Adipocyte (in vitro differentiated cells): ENCODE results near the gene PTDSS2.

Experiments used
- DNase-seq: peaks from one replicate; pipeline ENCODE4 v3.0.0-alpha.2; 2015; ENCODE audit warnings: low read depth
- H3K27me3 ChIP-seq: replicated peaks from 2 replicates; pipeline ENCODE4 v1.7.0; 2013; ENCODE audit warnings: mild to moderate bottlenecking, low read length, moderate library complexity; ENCODE audit not compliant: control insufficient read depth, insufficient read depth
- H3K36me3 ChIP-seq: 2 replicates; pipeline ENCODE4 v1.7.0; 2013; ENCODE audit warnings: low read length, mild to moderate bottlenecking, moderate library complexity; ENCODE audit not compliant: control insufficient read depth, insufficient read depth, severe bottlenecking
- H3K4me1 ChIP-seq: 2 replicates; pipeline ENCODE4 v1.7.0; 2013; ENCODE audit warnings: mild to moderate bottlenecking, low read length, moderate library complexity; ENCODE audit not compliant: control insufficient read depth, insufficient read depth
- H3K4me3 ChIP-seq: 2 replicates; pipeline ENCODE4 v1.7.0; 2013; ENCODE audit warnings: mild to moderate bottlenecking, low read length, moderate library complexity
- H3K9ac ChIP-seq: 2 replicates; pipeline ENCODE4 v1.7.0; 2013; ENCODE audit warnings: mild to moderate bottlenecking, low read length, moderate library complexity
- H3K9me3 ChIP-seq: 2 replicates; pipeline ENCODE4 v1.7.0; 2013; ENCODE audit warnings: mild to moderate bottlenecking, low read length, moderate library complexity; ENCODE audit not compliant: control insufficient read depth

PTDSS2 gene

DNA sequence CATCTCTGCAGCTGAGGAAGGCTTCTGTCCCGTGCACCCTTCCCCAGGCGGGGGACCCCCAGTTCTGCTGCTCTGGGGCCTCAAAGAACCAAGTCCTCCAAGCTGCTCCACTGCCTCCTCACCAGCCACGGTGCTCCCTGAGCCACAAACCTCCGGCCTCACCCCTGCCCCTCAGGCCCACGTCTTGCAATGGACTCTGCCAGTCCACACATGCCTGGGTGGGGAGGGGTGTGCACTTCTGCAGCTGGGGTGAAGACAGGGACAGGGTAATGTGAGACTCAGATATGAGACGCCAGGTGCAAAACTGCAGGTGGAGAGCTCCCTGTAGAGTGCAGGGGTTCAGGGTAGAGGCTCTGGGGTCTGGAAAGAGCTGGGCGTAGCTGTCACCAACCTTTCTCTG lies 3.2 kb upstream of the PTDSS2 start:
- Histone ChIP-seq H3K27me3 (no peaks in the 10 kb centered on the region), H3K36me3 (no peaks in the 10 kb centered on the region), H3K4me3 (no peak overlapping the region), H3K4me1 (peaks cover 32% of the 10 kb centered on the region), H3K9me3 (no peaks in the 10 kb centered on the region), H3K9ac (no peak overlapping the region)
- no peak for DNase-seq

DNA sequence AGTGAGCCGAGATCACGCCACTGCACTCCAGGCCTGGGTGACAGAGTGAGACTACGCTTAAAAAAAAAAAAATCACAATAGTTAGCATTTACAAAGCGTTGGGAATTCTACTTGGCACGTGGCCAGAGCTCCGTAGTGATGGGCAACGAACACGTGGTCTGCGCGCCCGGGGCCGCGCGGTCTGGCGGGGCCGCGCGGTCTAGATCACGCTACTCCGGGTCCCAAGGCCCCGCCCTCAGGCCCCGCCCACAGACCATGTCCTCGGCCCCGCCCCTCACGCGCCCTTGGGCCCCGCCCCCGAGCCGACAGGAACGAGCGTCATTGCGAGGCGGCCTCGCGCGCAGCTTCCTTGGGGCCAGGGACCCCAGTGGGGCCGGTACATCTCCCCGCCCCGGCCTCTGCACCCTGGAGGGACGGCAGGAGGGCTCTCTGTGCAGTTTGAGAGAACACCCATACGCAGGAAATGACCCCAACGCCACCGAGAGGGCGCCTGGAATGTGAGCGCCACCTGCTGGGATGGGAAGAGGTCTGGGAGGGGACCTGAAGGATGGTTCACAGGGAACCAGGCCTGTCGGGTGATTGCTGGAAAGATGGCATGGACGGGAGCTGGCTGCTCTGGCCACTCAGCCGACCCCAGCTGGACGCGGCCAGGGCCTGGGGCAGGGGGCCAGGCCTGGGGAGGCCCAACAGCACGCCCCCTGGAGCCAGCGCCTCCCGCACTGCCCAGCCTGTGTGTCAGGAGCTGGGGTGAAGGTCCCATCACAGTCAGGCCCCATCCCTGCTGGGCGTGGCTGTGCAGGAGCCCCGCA lies 2.0 kb upstream of the PTDSS2 start:
- Histone ChIP-seq H3K27me3 (no peaks in the 10 kb centered on the region), H3K4me1 (peaks cover 32% of the 10 kb centered on the region), H3K9ac (peak overlapping the region; percentile 95), H3K9me3 (no peaks in the 10 kb centered on the region), H3K36me3 (peaks cover 3% of the 10 kb centered on the region), H3K4me3 (peak overlapping the region; percentile 89)
- peak; percentile 98 for DNase-seq

DNA sequence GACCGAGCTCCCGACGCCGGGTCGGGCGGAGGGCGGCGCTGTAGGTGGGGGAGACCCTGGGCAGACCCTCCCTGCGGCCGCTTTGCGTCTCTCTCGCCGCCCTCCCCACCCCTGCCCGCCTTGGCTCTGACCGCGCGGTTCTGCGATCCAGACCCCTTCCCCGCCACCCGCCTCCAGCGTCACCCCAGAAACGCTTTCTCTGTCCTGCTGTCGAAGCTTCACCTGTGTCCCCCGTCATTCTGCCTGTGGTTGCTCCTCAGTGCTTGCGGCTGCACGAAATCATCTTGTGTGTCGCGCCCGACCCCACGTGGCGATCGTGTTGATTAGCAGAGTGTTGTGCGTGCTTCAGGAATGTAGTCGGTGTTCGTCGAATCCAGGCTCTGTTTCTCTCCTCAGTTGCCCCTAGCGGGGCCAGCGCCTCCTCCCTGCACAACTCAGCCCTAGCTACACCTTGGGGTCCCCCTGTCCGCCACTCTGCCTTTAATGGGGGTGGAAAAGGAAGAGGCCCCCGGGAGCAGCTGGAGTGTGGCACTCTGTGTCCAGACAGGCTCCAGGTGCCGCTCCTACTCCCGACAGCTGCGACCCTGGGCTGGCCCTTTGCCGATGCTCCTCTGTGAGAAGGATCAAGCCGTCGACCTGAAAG lies 851 bp downstream of the PTDSS2 start:
- DNase-seq = peak; percentile 78
- H3K27me3 ChIP-seq = no peaks in the 10 kb centered on the region
- peaks cover 20% of the 10 kb centered on the region for H3K4me1 ChIP-seq
- H3K9ac ChIP-seq = peak overlapping the region; percentile 95
- H3K9me3 ChIP-seq = no peaks in the 10 kb centered on the region
- H3K4me3 ChIP-seq = peak overlapping the region; percentile 89
- H3K36me3 ChIP-seq = peaks cover 10% of the 10 kb centered on the region

DNA sequence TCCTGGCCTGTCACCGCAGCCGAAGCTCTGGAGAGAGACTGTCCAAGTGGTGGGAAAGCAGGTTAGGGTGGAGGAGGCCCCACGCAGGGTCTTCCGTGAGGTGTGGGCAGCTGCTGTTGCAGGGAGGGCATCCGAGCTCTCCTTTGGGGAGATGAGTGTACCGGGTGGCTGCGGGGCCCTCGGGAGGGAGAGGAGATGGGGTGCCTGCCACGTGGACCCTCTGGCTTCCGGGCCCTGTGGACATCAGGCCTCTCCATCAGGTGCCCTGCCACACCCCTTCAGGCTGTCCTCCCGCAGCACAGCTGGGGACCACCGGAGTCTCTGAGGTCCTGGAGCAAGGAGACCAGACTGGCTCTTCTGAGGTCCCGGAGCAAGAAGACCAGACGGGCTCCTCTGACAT lies 1.7 kb downstream of the PTDSS2 start:
- DNase-seq = no peak
- Histone ChIP-seq H3K9me3 (no peaks in the 10 kb centered on the region), H3K27me3 (no peaks in the 10 kb centered on the region), H3K4me3 (peak overlapping the region; percentile 89), H3K4me1 (peaks cover 20% of the 10 kb centered on the region), H3K9ac (peak overlapping the region; percentile 95), H3K36me3 (peaks cover 10% of the 10 kb centered on the region)

GRCh38 chr11:452203-452744 lies 2.2 kb downstream of the PTDSS2 start:
- Histone ChIP-seq H3K9ac (no peak overlapping the region), H3K9me3 (no peaks in the 10 kb centered on the region), H3K4me3 (no peak overlapping the region), H3K36me3 (peaks cover 10% of the 10 kb centered on the region), H3K4me1 (peaks cover 20% of the 10 kb centered on the region), H3K27me3 (no peaks in the 10 kb centered on the region)
- no peak for DNase-seq

DNA sequence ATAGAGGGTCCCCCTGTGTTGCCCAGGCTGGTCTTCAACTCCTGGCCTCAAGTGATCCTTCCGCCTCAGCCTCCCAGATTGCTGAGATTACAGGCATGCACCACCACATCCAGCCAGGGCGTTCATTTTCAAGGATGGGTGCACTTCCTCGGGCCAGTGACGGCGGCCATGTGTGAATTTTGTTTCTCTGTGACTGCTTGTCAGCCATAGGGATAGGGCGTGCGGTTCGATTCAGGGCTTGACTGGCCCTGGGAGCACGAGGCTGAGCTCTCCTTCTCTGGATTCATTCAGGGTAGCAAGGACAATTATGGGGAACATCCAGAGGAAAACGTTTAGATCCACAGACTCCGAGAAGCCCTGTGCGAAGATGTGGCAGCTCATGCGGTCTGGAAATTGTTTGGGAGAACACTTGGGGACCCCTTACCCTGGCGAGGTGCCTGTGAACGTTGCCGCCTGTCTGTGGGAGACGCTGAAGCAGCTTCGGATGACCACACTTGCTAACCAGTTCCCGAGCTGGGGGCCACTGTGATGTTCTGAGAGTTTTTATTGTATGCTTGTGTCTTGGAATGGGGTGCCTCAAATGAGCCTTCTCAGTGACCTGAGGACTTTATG lies 2.9 kb downstream of the PTDSS2 start:
- H3K9me3 ChIP-seq = no peaks in the 10 kb centered on the region
- no peak for DNase-seq
- H3K9ac ChIP-seq = no peak overlapping the region
- no peaks in the 10 kb centered on the region for H3K27me3 ChIP-seq
- peaks cover 10% of the 10 kb centered on the region for H3K36me3 ChIP-seq
- no peak overlapping the region for H3K4me3 ChIP-seq
- peaks cover 20% of the 10 kb centered on the region for H3K4me1 ChIP-seq

DNA sequence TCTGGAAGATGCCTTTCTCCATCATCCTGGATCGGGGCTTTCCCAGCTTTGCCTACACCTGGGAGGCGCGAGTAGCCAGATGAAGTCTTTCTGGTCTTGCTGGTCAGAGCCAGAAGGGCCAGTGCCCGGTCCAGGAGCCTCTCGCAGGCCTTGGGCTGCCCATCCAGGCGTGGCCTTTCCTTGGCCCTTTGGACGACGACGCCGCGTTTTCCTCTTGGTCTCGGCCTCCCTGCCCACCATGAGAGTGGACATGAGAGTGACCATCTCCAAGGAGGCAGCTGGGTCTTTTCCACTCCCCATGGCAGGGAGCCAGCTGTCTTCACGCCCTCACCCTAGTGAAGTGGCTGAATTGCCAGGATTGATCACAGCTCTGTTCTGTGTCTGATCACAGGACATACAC lies 3.5 kb downstream of the PTDSS2 start:
- Histone ChIP-seq H3K4me1 (peaks cover 18% of the 10 kb centered on the region), H3K4me3 (no peak overlapping the region), H3K27me3 (no peaks in the 10 kb centered on the region), H3K9ac (no peak overlapping the region), H3K9me3 (no peaks in the 10 kb centered on the region), H3K36me3 (peaks cover 10% of the 10 kb centered on the region)
- no peak for DNase-seq

DNA sequence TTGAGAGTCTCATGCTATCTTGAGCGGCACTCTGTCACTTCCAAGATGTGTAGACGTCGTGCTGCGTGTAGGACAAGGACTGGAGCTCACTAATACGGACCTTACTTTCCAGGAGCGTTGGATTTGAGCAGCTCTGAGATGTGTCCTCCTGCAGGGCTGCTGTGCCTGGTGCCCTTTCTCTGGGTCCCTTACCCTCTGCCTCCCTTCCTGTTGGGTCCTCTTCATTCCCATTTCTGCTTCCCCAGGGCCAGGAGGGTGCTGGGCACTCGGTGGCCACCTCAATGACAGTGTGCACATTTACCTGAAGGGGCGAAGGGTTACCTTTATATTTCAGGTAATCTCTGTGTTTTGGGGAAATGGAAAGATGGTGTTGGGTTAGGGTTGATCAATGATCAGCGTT lies 4.0 kb downstream of the PTDSS2 start:
- Histone ChIP-seq H3K9me3 (no peaks in the 10 kb centered on the region), H3K27me3 (no peaks in the 10 kb centered on the region), H3K9ac (no peak overlapping the region), H3K36me3 (peaks cover 10% of the 10 kb centered on the region), H3K4me3 (no peak overlapping the region), H3K4me1 (peaks cover 13% of the 10 kb centered on the region)
- no peak for DNase-seq

GRCh38 chr11:454801-455565 lies 4.9 kb downstream of the PTDSS2 start:
- Histone ChIP-seq H3K36me3 (peaks cover 12% of the 10 kb centered on the region), H3K4me1 (peaks cover 8% of the 10 kb centered on the region), H3K4me3 (no peak overlapping the region), H3K27me3 (no peaks in the 10 kb centered on the region), H3K9me3 (no peaks in the 10 kb centered on the region), H3K9ac (no peak overlapping the region)
- DNase-seq = no peak

DNA sequence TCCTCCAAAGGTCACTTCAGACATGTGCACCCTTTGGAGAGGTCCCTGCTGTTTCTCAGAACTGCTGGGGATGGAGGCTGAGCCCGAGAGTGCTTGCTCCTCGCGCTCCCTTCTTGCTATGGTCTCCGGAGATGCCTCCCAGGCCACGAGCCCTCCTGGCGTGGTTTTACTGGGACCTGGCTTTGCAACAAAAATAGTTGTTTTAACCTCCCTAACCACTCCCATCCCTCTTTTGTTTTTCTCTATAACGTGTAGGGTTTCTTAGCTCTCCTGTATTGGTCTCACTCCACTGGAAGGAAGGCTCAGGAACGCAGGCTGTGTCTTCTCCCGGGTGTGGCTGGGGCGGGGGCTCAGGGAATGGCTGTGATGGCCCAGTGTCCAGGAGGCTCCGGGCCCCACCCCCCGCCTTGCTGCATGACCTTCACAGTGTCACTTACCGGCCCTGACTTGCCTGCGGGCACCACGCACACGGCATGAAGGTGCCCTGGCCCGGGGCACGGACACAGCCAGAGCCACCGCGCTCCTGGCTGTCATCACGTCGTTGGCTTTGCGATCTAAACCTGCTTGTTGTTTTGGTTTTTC lies 5.6 kb downstream of the PTDSS2 start:
- no peak overlapping the region for H3K4me3 ChIP-seq

More for the DNA sequence above, 5.6 kb downstream of the PTDSS2 start:
- Histone ChIP-seq H3K36me3 (peaks cover 17% of the 10 kb centered on the region), H3K27me3 (no peaks in the 10 kb centered on the region), H3K9ac (no peak overlapping the region), H3K4me1 (peaks cover 8% of the 10 kb centered on the region), H3K9me3 (no peaks in the 10 kb centered on the region)
- DNase-seq = no peak
